ENCODE measurements around the gene LLGL1. TPM values are rescaled to one million over a fixed set of nuclear protein-coding genes. Genes with fewer than 3 reads are reported as not detected.
A peak's percentile ranks its signal among the peaks of the same experiment; 100 is the strongest.

Gene LLGL1
- total RNA-seq, 4 donors from 2014 or later: 9.7 to 21.0 (median 15.7) TPM

DNA sequence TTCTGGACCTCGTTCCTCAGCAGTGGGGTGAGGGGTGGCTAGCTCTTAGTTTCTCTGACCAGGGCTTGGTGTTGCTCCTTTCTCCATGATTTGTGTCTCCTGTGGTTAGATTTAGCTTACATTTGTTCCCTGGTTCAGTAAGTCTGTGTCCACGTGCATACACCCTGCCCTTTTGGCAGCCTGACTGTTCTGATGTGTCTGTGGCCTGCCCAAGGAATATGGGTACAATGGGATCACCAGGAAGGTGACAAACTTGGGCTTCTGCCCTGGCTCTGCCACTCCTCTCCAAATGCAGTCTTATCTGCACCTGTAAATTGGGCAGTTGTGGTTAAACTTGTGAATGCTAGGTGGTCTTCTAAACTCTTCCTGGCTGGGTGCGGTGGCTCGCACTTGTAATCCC, 24.3 kb upstream of the LLGL1 start:
- TF ChIP-seq, protein P1, sequence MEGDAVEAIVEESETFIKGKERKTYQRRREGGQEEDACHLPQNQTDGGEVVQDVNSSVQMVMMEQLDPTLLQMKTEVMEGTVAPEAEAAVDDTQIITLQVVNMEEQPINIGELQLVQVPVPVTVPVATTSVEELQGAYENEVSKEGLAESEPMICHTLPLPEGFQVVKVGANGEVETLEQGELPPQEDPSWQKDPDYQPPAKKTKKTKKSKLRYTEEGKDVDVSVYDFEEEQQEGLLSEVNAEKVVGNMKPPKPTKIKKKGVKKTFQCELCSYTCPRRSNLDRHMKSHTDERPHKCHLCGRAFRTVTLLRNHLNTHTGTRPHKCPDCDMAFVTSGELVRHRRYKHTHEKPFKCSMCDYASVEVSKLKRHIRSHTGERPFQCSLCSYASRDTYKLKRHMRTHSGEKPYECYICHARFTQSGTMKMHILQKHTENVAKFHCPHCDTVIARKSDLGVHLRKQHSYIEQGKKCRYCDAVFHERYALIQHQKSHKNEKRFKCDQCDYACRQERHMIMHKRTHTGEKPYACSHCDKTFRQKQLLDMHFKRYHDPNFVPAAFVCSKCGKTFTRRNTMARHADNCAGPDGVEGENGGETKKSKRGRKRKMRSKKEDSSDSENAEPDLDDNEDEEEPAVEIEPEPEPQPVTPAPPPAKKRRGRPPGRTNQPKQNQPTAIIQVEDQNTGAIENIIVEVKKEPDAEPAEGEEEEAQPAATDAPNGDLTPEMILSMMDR (IDR thresholded peaks at IDR 0.05 in 4 of 5, conservative IDR thresholded peaks at IDR 0.05 in 1 of 5): no peak
- TF ChIP-seq POLR2A (IDR thresholded peaks at IDR 0.05): no peak
- H3K27ac ChIP-seq: peak overlapping the region; percentile 14 to 82 (median 56)
- H3K9me3 ChIP-seq: no peaks in the 10 kb centered on the region
- peaks cover 55 to 69% of the 10 kb centered on the region in 2 donors for H3K4me1 ChIP-seq
- H3K27me3 ChIP-seq: no peaks in the 10 kb centered on the region
- intact Hi-C loops (cut with DNase I; ENCODE audit: low total_unique reads): no loop called here
- ATAC-seq (peak; percentile 55 to 87), DNase-seq (peak in 1 of 2 donors; percentile 66)
- H3K36me3 ChIP-seq: peaks cover 0 to 24% of the 10 kb centered on the region in 2 donors
- in situ Hi-C loops (cut with MboI; ENCODE audit: low sequenced_read_pairs in 4 of 4): no loop called here
- H3K4me3 ChIP-seq: no peak overlapping the region

DNA sequence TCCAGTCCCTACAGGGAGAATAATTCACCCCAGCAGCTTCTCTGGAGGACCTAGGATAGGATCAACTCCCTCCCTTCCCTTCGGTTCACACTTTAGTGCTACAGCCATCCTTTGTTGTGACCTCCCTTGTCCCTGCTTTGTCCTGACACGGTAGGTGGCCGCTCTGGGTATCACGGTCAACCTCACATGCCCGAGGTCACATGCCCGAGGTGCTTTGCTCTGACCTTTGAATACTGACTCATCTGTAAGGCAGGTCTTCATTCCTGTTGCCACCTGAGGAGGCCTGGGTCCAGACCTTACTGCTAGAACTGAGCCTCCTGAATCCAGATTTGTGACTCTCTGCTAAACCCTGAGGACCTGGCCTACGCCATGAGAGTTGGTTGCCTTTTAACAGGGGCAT, 22.1 kb upstream of the LLGL1 start:
- in situ Hi-C loops (cut with MboI; ENCODE audit: low sequenced_read_pairs in 4 of 4) (no loop called here), intact Hi-C loops (cut with DNase I; ENCODE audit: low total_unique reads) (no loop called here)
- H3K9me3 ChIP-seq: no peaks in the 10 kb centered on the region
- ATAC-seq (no peak), DNase-seq (no peak)
- peaks cover 0 to 33% of the 10 kb centered on the region in 2 donors for H3K36me3 ChIP-seq
- TF ChIP-seq POLR2A (IDR thresholded peaks at IDR 0.05): no peak
- TF ChIP-seq, protein P1 (IDR thresholded peaks at IDR 0.05 in 4 of 5, conservative IDR thresholded peaks at IDR 0.05 in 1 of 5): no peak
- no peak overlapping the region for H3K4me3 ChIP-seq
- peaks cover 40 to 47% of the 10 kb centered on the region in 2 donors for H3K4me1 ChIP-seq
- peak overlapping the region in 3 of 4 donors; percentile 39 to 41 (median 39) for H3K27ac ChIP-seq
- no peaks in the 10 kb centered on the region for H3K27me3 ChIP-seq

DNA sequence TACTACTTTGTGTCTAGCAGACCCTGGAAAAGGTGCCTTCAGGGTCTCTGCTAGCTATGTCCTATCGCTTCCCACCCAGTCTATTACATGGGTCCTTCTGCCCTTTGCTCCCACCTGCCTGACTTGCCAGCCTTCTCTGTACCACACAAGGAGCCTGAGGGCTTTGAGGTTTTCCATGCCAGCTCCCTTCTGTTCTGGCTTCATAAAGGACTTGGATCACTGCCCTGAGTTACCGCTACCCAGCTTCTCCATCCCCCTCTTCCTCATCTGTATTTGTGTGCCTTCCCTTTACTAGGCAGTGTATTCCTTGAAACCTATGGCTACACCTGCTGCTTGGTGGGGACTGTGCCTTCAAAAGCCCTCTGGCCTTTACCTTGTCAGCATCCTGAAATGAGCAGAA, 19.6 kb upstream of the LLGL1 start:
- peaks cover 0 to 59% of the 10 kb centered on the region in 2 donors for H3K36me3 ChIP-seq
- no peak for DNase-seq
- no peak for TF ChIP-seq POLR2A (IDR thresholded peaks at IDR 0.05)
- TF ChIP-seq, protein P1 (IDR thresholded peaks at IDR 0.05 in 4 of 5, conservative IDR thresholded peaks at IDR 0.05 in 1 of 5): no peak
- H3K4me1 ChIP-seq: peaks cover 14 to 24% of the 10 kb centered on the region in 2 donors
- no peak for ATAC-seq
- no peaks in the 10 kb centered on the region for H3K27me3 ChIP-seq
- in situ Hi-C loops (cut with MboI; ENCODE audit: low sequenced_read_pairs in 4 of 4): no loop called here
- H3K9me3 ChIP-seq: no peaks in the 10 kb centered on the region
- no peak overlapping the region for H3K27ac ChIP-seq
- no peak overlapping the region for H3K4me3 ChIP-seq
- intact Hi-C loops (cut with DNase I; ENCODE audit: low total_unique reads): no loop called here

DNA sequence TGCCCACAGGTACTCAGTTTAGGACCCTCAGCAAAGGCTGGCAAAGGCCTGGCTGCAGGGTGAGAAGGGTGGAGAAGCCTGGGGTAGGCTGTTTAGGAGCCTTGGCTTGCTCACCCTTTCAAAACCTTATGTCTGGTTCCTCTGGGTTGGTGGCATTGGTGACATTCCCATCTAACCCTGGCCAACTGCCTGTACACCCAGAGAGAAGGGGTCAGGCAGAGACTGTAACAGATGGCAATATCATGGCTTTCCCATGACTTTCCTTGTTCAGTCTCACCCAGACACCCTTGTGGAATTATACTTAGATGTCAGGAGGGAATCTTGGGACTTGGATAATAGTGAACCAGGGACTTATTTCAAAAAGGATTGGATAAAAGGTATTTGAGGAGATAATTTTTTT, 18.5 kb upstream of the LLGL1 start:
- no peak overlapping the region for H3K4me3 ChIP-seq
- H3K27ac ChIP-seq: no peak overlapping the region
- H3K36me3 ChIP-seq: peaks cover 0 to 60% of the 10 kb centered on the region in 2 donors
- intact Hi-C loops (cut with DNase I; ENCODE audit: low total_unique reads): no loop called here
- DNase-seq: no peak
- H3K9me3 ChIP-seq: no peaks in the 10 kb centered on the region
- in situ Hi-C loops (cut with MboI; ENCODE audit: low sequenced_read_pairs in 4 of 4): no loop called here
- H3K4me1 ChIP-seq: peaks cover 7 to 17% of the 10 kb centered on the region in 2 donors
- TF ChIP-seq POLR2A (IDR thresholded peaks at IDR 0.05): no peak
- TF ChIP-seq, protein P1 (IDR thresholded peaks at IDR 0.05 in 4 of 5, conservative IDR thresholded peaks at IDR 0.05 in 1 of 5): no peak
- H3K27me3 ChIP-seq: no peaks in the 10 kb centered on the region
- ATAC-seq: no peak

DNA sequence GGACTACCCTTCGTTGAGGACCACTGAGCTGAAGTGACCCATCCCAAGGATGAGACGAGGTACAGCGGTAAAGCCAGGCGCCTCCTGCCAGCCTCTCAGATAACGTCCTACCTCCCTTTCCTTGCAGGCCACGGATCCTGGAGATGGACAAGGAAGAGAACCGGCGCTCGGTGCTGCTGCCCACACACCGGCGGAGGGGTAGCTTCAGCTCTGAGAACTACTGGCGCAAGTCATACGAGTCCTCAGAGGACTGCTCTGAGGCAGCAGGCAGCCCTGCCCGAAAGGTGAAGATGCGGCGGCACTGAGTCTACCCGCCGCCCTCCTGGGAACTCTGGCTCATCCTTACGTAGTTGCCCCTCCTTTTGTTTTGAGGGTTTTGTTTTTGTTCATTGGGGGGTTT, 17.3 kb upstream of the LLGL1 start:
- H3K9me3 ChIP-seq: no peaks in the 10 kb centered on the region
- H3K4me1 ChIP-seq: peaks cover 5 to 6% of the 10 kb centered on the region in 2 donors
- no peak overlapping the region for H3K27ac ChIP-seq
- no peaks in the 10 kb centered on the region for H3K27me3 ChIP-seq
- intact Hi-C loops (cut with DNase I; ENCODE audit: low total_unique reads) (no loop called here), in situ Hi-C loops (cut with MboI; ENCODE audit: low sequenced_read_pairs in 4 of 4) (no loop called here)
- DNase-seq (no peak), ATAC-seq (no peak)
- peaks cover 0 to 60% of the 10 kb centered on the region in 2 donors for H3K36me3 ChIP-seq
- no peak for TF ChIP-seq POLR2A (IDR thresholded peaks at IDR 0.05)
- TF ChIP-seq, protein P1 (IDR thresholded peaks at IDR 0.05 in 4 of 5, conservative IDR thresholded peaks at IDR 0.05 in 1 of 5): no peak
- no peak overlapping the region for H3K4me3 ChIP-seq
